NB4 (cell line): ENCODE measurements around the gene SLC38A2.
"Not testable (repeated sequence)": the region's sequence is repeated elsewhere in the genome, so short reads cannot be mapped to it uniquely, and the experiment has no call there.

Source experiments
- POLR2A ChIP-seq: IDR thresholded peaks from 2 replicates; pipeline ENCODE4 v1.6.1; 2011; ENCODE audit warnings: mild to moderate bottlenecking; ENCODE audit not compliant: insufficient read length; ENCODE audit errors: extremely low read depth
- TF ChIP-seq, protein P1 (sequence below): IDR thresholded peaks from one replicate; pipeline ENCODE4 v1.5.1; 2012; ENCODE audit warnings: low read depth, low read length

DNA sequence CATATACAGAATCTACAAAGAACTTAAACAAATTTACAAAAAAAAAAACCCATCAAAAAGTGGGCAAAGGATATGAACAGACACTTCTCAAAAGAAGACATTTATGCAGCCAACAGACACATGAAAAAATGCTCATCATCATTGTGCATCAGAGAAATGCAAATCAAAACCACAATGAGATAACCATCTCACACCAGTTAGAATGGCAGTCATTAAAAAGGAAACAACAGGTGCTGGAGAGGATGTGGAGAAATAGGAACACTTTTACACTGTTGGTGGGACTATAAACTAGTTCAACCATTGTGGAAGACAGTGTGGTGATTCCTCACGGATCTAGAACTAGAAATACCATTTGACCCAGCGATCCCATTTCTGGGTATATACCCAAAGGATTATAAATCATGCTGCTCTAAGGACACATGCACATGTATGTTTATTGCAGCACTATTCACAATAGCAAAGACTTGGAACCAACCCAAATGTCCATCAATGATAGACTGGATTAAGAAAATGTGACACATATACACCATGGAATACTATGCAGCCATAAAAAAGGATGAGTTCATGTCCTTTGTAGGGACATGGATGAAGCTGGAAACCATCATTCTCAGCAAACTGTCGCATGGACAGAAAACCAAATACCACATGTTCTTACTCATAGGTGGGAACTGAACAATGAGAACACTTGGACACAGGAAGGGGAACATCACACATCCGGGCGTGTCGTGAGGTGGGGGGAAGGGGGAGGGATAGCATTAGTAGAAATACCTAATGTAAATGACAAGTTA lies 27.1 kb upstream of the SLC38A2 start:
- TF ChIP-seq, protein P1, sequence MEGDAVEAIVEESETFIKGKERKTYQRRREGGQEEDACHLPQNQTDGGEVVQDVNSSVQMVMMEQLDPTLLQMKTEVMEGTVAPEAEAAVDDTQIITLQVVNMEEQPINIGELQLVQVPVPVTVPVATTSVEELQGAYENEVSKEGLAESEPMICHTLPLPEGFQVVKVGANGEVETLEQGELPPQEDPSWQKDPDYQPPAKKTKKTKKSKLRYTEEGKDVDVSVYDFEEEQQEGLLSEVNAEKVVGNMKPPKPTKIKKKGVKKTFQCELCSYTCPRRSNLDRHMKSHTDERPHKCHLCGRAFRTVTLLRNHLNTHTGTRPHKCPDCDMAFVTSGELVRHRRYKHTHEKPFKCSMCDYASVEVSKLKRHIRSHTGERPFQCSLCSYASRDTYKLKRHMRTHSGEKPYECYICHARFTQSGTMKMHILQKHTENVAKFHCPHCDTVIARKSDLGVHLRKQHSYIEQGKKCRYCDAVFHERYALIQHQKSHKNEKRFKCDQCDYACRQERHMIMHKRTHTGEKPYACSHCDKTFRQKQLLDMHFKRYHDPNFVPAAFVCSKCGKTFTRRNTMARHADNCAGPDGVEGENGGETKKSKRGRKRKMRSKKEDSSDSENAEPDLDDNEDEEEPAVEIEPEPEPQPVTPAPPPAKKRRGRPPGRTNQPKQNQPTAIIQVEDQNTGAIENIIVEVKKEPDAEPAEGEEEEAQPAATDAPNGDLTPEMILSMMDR: not testable (repeated sequence)
- not testable (repeated sequence) for TF ChIP-seq POLR2A
